Epithelial cell of esophagus (primary cell): ENCODE measurements around the gene PRDM10.

ENCODE experiments used
- DNase-seq: peaks from one replicate; pipeline ENCODE4 v3.0.0; 2010; ENCODE audit warnings: low read depth
- H3K4me3 ChIP-seq: 2 replicates; pipeline ENCODE4 v1.5.1; 2011; ENCODE audit warnings: mild to moderate bottlenecking, low read length, control low read depth
- CTCF ChIP-seq: IDR thresholded peaks from 2 replicates; pipeline ENCODE4 v1.5.1; 2011; ENCODE audit warnings: low read depth, mild to moderate bottlenecking, low read length, control low read depth, inconsistent platforms; ENCODE audit not compliant: insufficient read depth; ENCODE audit errors: missing control alignments

Gene PRDM10

GRCh38 chr11:129930743-129931142, 71.9 kb downstream of the PRDM10 start:
- no peak for DNase-seq
- no peak for TF ChIP-seq CTCF
- no peak overlapping the region for H3K4me3 ChIP-seq

- H3K4me3 ChIP-seq: no peak overlapping the region
- no peak for TF ChIP-seq CTCF
- DNase-seq: peak; percentile 63
Measured at GRCh38 chr11:129930296-129930695, 72.3 kb downstream of the PRDM10 start.

DNA sequence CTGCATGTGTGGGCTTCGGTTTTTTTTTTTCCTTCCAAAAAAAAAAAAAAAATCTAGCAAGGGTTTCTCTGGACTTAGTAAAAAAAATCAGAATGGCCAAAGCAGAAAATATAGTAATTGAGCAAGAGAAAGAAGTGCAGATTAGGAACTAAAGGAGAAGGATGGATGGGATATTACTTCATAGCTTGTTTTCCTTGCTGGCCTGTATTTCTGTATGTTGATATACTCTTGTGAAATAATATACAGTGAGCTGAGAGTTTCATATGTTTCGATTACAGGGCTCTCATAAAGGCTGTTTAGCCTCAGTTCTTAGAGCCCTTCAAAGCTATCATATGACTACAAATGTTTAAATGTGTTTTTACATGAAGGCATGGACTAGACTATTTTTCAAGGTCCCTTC, 72.9 kb downstream of the PRDM10 start:
- no peak overlapping the region for H3K4me3 ChIP-seq
- no peak for TF ChIP-seq CTCF
- DNase-seq: no peak

GRCh38 chr11:129928923-129929692, 73.5 kb downstream of the PRDM10 start:
- no peak for TF ChIP-seq CTCF
- DNase-seq: no peak
- H3K4me3 ChIP-seq: no peak overlapping the region

DNA sequence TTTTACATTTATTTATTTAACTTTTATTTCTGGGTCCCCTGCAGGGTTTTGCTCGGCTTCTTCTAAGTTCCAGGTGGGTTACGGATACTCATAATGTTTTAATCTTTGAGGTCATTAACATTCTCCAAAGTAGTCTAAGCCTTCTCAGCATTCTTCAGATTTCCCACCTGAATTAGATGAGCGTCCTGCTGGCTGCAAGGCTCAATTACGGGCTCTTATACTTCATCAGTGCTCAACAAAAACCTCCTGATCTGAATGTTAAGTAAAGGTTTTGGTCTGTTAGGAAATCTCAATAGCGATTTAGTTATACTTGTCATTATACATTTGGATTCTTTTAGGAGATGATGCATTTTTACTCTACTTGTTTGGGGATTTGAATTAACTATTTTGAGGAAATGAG, 80.0 kb downstream of the PRDM10 start:
- no peak overlapping the region for H3K4me3 ChIP-seq
- no peak for TF ChIP-seq CTCF
- no peak for DNase-seq

- H3K4me3 ChIP-seq: no peak overlapping the region
- DNase-seq: no peak
- no peak for TF ChIP-seq CTCF
Measured at GRCh38 chr11:129918361-129918760, 84.3 kb downstream of the PRDM10 start.

GRCh38 chr11:129917231-129917630, 85.4 kb downstream of the PRDM10 start:
- TF ChIP-seq CTCF: no peak
- no peak for DNase-seq
- H3K4me3 ChIP-seq: no peak overlapping the region
